Mesenteric fat pad (tissue), 1 donor: ENCODE data around the gene CBX2. TPM values are rescaled to one million over a fixed set of nuclear protein-coding genes. Genes with fewer than 3 reads are reported as not detected.

Source experiments
- DNase-seq: peaks from one replicate; pipeline ENCODE4 v3.0.0-alpha.2; 2020; ENCODE audit warnings: low spot score
- total RNA-seq: library from RNA; stranded (reverse); fragmentation: NEBNext Ultra II Directional; extraction: Animal tissue kit (Norgen Biotek cat#: 25700); gene quantifications from one replicate; pipeline ENCODE4 v1.2.1, GENCODE V29; 2021
- donor health status: DM: yes; HTN: yes; CAD: no.

Gene CBX2
- total RNA-seq, 1 donor from 2014 or later: 2.9 TPM

GRCh38 chr17:79826204-79826680 lies 48.3 kb downstream of the CBX2 start:
- no peak for DNase-seq

GRCh38 chr17:79826841-79827578 lies 49.1 kb downstream of the CBX2 start:
- no peak for DNase-seq

GRCh38 chr17:79829004-79829403 lies 51.1 kb downstream of the CBX2 start:
- no peak for DNase-seq

GRCh38 chr17:79829457-79829856 lies 51.5 kb downstream of the CBX2 start:
- no peak for DNase-seq

DNA sequence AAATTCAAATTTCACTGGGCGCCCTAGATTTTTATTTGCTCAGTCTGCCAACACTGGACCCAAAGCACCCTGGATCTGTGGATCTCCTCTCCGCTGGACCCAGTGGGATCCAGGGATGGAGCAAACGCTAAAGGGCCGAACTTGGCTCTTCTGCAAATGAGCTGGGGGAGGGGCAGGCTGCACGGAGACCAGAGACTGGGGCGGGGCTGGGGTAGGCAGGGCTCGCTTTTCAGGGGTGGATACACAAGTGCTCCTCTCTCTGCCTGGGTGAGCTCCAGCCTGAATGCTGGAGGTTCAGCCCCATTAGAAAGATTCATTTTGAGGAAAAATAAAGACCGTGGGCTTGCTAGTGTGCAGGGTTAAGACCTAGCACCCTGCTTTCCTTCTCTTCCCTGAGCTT lies 52.4 kb downstream of the CBX2 start:
- no peak for DNase-seq

DNA sequence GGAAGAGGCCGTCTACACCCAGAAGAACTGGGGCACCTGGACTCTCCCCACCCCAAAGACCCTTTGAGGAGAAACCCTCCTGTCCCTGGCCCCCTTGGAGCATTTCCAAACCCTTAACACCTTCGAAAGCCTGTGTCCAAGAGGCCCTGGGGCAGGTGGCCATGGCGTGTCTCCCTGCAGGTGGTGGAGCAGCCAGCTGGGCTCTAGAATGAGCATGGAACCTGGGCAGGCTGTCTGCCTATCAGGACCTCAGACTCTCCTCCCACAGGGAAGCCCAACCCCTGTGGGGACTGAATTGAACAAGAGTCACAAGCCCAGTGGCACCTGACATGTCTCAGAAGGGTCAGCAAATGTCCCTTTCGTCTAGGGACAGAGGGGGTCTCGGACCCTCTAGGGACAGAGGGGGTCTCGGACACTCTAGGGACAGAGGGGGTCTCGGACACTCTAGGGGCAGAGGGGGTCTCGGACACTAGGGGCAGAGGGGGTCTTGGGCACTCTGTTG lies 52.9 kb downstream of the CBX2 start:
- DNase-seq: no peak

DNA sequence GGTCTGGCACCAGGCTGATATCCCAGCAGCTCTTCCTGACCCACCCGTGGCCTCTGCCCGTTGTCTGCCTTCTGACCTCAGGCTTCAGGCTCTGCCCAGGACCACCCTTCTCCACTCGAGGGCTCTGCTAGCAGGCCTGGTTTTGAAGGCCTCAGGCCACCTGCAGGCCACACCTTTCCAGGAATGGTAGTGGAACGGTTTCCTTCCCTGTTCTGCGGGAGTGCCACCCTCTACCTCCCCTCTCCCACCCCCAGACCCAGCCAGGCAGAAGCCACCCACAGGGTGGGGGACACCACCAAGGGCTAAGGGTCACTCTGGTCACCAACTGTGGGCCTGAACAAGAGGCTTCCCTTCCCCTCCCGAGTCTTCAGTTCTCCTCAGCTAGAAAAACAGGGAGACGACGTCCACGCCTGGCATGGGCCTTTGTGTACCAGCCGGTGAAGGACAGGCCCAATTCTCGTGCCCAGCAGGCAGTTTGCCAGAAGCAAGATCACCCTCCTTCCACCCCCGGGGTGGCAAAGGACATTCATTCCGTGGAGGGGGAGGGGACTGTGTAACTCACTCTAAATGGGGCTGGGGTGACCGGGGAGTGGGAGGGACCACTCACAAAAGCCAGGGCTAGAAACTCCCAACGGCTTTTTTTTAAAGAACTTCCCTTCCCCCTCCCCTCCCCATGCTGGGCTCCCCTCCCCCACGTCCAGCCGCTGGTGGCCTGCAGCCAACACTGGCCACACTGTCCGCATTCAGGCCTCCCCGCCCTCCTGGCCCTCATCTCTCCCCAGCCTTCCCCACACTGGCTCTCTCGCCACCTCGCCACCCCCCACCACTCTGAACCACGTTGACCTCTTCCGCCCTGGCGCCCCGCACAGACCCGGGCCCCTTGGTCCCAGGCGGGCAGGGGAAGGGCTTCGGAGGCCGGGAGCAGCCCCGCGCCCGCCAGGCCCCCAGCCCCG lies 53.6 kb downstream of the CBX2 start:
- DNase-seq: no peak

DNA sequence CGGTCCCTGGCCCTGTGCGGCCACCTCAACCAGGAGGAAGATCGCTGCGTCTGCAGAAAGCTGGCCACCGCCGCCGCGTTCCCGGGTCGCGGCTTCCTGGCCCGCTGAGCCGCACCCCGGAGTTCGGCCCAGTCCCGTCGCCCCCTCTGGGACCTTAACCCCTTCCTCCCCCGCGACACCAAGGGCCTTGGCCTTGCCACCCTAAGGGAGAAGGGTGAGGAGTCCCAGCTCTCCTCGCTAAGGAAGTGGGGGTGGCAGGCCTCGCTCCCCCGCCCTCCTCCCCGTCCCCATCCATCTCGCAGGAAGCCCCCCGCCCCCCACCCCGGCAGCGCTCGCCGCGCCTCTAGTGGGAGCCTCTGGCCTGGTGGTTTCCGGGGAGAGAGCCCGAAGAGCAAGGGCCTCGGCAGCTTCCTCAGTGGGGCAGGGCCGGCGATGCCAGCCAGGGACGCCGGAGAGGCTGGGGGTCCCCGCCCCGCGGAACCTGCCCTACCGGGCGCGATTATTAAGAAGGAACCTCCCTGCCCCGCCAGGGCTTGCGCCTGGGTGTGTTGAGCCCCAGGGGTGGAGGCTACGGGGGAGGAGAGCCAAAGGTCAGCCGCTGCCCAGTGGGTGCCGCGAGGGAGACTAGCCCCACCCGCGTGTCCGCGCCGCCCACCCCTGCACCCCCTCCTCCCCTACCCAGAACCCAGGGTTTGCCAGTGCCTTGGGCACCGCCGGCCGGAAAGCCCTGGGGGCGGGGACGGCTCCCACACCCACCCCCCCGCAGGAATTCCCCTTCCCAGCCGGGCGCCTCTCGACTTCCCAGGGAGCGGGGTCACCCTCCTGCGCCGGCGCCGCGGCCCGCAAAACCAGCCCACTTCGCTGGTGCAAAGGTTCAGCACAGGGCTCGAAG lies 54.5 kb downstream of the CBX2 start:
- no peak for DNase-seq

DNA sequence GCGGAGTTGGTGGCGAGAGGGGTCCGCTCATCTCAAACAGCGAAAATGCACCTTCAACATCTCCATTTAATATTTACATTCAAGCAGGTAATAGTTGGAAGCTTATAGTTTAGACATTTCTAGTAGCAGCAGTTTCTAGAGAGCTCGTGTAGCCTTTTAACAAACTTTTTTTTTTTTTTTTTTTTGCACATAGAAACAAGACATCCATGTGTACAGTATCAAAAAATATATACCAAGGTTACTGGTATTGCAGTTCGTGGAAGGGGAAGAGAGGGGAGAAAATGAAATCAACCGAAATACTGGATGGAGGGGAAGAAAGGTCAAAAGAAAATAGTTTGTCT lies 55.1 kb downstream of the CBX2 start:
- DNase-seq: no peak

GRCh38 chr17:79833744-79834564 lies 56.0 kb downstream of the CBX2 start:
- no peak for DNase-seq

GRCh38 chr17:79834565-79835469 lies 56.9 kb downstream of the CBX2 start:
- DNase-seq: no peak

GRCh38 chr17:79835470-79835899 lies 57.5 kb downstream of the CBX2 start:
- no peak for DNase-seq

- no peak for DNase-seq
Measured at GRCh38 chr17:79835953-79836509, 58.1 kb downstream of the CBX2 start.

DNA sequence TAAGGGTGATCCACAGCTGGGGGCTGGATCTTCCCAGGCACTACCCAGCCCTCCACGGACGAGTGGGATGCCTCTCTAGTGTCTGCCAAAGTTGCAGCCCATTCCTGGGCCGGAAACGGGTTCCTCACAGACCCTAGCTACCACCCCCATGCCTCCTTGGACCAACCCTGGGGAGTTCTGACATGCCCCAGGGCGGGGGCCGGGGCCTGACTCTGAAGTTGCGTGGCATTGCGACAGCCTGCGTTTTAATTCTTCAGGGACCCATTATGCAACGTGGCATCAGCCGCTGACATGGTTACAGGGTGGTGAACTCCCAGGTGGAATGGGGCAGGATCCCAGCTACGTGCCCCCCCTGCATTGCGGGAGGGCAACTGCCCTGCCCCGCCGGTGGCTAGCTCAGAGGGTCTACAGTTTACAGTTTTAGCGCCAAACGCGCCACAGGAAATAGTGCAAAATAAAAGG lies 58.6 kb downstream of the CBX2 start:
- no peak for DNase-seq

- DNase-seq: no peak
Measured at GRCh38 chr17:79836972-79837887, 59.3 kb downstream of the CBX2 start.
